Fibroblast of mammary gland (primary cell): ENCODE data around the gene TRIM63.

Experiments
- DNase-seq: peaks from one replicate; pipeline ENCODE4 v3.0.0-alpha.2; 2010; ENCODE audit warnings: low read depth
- H3K4me3 ChIP-seq: 2 replicates; pipeline ENCODE4 v1.5.1; 2011; ENCODE audit warnings: low read depth, mild to moderate bottlenecking, low read length, moderate library complexity; ENCODE audit not compliant: control insufficient read depth
- TF ChIP-seq, protein P1 (sequence below): conservative IDR thresholded peaks from 2 replicates; pipeline ENCODE4 v1.5.1; 2011; ENCODE audit warnings: low read depth, low read length, inconsistent platforms; ENCODE audit not compliant: control insufficient read depth, insufficient read depth

The TRIM63 gene

DNA sequence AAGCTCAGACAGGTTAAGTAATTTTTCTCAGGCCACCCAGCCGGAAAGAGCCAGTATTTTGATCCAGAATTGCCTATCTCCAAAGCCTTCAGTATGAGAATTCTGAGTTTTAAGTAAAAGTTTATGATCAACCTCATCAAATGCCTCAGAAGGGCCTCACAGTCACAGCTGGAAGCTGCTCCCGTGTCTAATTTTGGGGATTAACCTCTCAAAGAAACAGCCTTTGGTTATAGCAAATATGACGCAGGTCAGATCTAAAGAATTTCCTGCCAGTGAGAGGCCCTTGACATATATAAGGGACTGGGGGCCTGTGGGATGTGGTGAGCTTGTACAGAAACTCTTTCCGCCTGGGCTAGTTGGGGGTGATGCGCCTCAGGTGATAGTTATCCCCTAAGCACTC, 43.6 kb downstream of the TRIM63 start:
- no peak for DNase-seq
- TF ChIP-seq, protein P1, sequence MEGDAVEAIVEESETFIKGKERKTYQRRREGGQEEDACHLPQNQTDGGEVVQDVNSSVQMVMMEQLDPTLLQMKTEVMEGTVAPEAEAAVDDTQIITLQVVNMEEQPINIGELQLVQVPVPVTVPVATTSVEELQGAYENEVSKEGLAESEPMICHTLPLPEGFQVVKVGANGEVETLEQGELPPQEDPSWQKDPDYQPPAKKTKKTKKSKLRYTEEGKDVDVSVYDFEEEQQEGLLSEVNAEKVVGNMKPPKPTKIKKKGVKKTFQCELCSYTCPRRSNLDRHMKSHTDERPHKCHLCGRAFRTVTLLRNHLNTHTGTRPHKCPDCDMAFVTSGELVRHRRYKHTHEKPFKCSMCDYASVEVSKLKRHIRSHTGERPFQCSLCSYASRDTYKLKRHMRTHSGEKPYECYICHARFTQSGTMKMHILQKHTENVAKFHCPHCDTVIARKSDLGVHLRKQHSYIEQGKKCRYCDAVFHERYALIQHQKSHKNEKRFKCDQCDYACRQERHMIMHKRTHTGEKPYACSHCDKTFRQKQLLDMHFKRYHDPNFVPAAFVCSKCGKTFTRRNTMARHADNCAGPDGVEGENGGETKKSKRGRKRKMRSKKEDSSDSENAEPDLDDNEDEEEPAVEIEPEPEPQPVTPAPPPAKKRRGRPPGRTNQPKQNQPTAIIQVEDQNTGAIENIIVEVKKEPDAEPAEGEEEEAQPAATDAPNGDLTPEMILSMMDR = no peak
- H3K4me3 ChIP-seq = no peak overlapping the region

DNA sequence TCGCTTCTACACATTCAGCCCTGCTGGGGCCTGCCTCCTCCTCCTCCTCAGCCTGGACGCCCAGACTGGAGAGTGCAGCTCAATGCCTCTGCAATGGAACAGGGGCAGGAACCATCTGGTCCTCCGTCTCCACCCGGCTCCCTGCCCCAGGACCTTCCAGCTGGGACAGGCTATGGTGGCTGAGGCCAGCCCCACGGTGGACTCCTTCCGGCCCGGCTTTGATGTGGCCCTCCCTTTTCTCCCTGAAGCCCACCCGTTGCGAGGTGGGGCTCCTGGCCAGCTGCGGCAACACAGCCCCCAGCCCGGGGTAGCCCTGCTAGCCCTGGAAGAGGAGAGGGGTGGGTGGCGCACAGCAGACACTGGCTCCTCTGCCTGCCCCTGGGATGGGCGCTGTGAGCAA, 44.4 kb downstream of the TRIM63 start:
- TF ChIP-seq, protein P1 = no peak
- H3K4me3 ChIP-seq = no peak overlapping the region
- DNase-seq = no peak

- DNase-seq = no peak
- TF ChIP-seq, protein P1 = no peak
- H3K4me3 ChIP-seq = no peak overlapping the region
Observed at GRCh38 chr1:26022404-26022779, 45.0 kb downstream of the TRIM63 start.

- H3K4me3 ChIP-seq = no peak within 1 kb of the TSS
- TF ChIP-seq, protein P1 = no peak
- no peak for DNase-seq
Observed at GRCh38 chr1:26021647-26022403, 45.6 kb downstream of the TRIM63 start, which contains the start of gene EXTL1. TSS of gene EXTL1 (plus strand) at chr1:26021775. CDS start at chr1:26022647, 872 bp downstream.

- H3K4me3 ChIP-seq = no peak overlapping the region
- no peak for DNase-seq
- TF ChIP-seq, protein P1 = no peak
Observed at GRCh38 chr1:26020941-26021646, 46.3 kb downstream of the TRIM63 start.

GRCh38 chr1:26020330-26020768, 47.1 kb downstream of the TRIM63 start:
- TF ChIP-seq, protein P1 = no peak
- H3K4me3 ChIP-seq = no peak overlapping the region
- DNase-seq = peak; percentile 26
